Cardiac fibroblast (primary cell): ENCODE measurements around the gene DPEP3.
"Not testable (repeated sequence)": the region's sequence is repeated elsewhere in the genome, so short reads cannot be mapped to it uniquely, and the experiment has no call there.

Source experiments
- DNase-seq, 2 donors: peaks; one replicate each; pipeline versions ENCODE4 v3.0.0 to v3.0.0-alpha.2; 2010; ENCODE audit warnings: low read depth in 2 of 2
- H3K4me3 ChIP-seq, 2 donors: replicated peaks in 1 of 2; 1 replicate in 1 of 2; 2 replicates in 1 of 2; pipeline ENCODE4 v1.5.1; 2011; ENCODE audit warnings: low read depth in 2 of 2, low read length in 2 of 2, mild to moderate bottlenecking in 2 of 2, moderate library complexity in 1 of 2
- CTCF ChIP-seq: IDR thresholded peaks from one replicate; pipeline ENCODE4 v1.5.1; 2011; ENCODE audit warnings: low read depth, mild to moderate bottlenecking, low read length, inconsistent platforms

Gene DPEP3

GRCh38 chr16:67982011-67982696 is 1.9 kb upstream of the DPEP3 start:
- no peak overlapping the region for H3K4me3 ChIP-seq
- no peak for TF ChIP-seq CTCF

DNA sequence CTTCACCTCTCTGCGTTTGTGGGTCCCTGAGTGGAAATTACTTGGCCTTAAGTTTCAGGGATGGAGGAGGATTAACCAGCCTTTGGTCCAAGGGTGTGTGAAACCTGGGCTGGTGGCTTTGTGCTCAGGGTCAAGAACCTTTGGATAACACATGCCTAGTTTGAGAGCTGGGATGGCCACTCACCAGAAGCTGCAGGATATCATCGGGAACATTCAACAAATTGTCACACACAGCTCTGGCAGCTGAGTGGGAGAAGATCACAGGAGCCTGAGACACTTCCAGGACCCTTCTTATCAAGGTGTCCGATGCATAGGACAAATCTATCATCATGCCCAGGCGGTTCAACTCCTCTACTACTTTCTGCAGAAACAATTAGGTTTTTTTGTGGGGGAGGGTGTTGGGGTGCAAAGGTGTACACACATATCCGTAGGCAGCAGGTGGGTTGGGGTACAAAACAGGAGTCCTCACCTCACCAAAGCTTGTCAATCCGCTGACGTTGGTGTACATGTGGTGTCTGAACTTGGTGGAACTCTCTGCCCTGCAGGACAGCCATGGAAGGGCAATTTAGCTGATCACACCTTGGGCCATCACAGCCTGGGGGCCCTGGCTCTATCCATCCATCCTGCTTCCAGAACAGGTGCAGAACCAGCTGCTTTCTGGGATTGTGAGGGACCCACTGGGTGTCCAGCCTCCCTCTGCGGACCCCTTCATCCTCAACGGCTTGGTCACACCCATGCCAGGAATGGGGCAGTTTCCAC is 2.7 kb downstream of the DPEP3 start:
- TF ChIP-seq CTCF, result no peak
- H3K4me3 ChIP-seq, result no peak overlapping the region
- DNase-seq, result no peak

More at GRCh38 chr16:67982011-67982696, 1.9 kb upstream of the DPEP3 start:
- DNase-seq, result no peak

GRCh38 chr16:67977005-67977404 is 3.3 kb downstream of the DPEP3 start:
- no peak for TF ChIP-seq CTCF
- no peak overlapping the region for H3K4me3 ChIP-seq
- no peak for DNase-seq

GRCh38 chr16:67976205-67976604 is 4.1 kb downstream of the DPEP3 start:
- no peak for TF ChIP-seq CTCF
- H3K4me3 ChIP-seq, result no peak overlapping the region
- no peak for DNase-seq

DNA sequence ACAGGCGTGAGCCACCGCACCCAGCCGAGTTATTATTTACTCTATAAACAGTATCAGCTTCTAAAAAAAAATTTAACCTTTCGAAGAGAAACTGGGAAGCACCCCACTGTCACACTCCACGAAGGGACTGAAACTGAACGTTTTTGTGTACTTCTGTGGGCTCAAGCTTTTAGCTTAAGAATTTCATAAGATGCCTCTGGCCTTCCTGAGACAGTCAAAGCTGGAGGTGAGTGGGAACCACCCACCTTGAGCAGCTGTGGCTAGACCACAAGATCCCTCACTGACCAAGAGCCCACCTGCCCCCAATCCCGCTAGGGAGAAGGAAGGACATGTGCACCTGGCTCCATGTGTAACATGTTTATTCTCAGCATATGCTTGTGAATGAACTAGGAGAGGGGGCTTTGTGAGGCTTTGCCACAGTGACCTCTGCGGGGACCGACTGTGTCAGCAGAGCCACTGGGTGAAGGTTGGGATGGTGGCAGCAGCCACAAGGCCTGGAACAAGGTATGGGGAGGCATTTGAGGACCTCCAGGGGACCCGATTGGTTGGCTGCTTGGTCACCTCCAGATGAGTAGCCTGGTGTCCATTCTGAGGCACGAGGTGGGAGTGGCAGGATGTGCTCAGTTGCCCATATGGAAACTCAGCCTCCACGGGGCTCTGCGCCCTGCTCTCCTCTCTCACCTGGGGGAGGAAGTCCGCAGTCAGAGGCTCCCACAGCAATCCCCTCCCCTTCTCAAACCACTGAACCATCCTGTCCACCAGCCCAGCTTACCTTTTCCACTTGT is 4.8 kb downstream of the DPEP3 start:
- no peak for TF ChIP-seq CTCF
- no peak for DNase-seq
- no peak overlapping the region for H3K4me3 ChIP-seq

DNA sequence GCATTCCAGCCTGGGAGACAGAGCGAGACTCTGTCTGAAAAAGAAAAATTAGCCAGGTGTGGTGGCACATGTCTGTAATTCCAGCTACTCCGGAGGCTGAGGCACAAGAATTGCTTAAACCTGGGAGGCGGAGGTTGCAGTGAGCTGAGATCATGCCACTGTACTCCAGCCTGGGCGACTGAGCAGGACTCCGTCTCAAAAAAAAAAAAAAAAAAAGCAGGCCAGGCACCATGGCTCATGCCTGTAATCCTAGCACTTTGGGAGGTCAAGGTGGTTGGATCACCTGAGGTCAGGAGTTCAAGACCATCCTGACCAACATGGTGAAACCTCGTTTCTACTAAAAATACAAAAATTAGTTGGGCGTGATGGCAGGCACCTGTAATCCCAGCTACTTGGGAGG is 8.0 kb downstream of the DPEP3 start:
- DNase-seq, H3K4me3 ChIP-seq: not testable (repeated sequence)

DNA sequence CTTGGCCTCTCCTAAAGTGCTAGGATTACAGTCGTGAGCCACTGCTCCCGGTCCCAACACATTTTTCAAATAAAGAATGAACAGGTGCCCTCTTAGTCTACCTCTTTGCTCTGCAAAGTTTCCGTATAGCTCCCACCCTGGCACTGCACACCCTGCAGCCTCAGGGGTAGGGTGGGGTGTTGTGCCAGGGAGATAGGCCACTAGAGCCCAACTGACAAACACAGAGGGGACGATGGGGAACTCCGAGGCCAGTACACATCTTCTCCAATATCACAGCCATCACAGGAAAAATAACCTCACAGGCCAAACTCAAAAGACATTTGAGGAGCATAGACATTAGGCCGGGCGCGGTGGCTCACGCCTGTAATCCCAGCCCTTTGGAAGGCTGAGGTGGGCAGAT is 9.2 kb downstream of the DPEP3 start:
- no peak for TF ChIP-seq CTCF
- DNase-seq, result no peak
- H3K4me3 ChIP-seq, result no peak overlapping the region
